ENCODE measurements around the gene PIP5K1B. TPM values are rescaled to one million over a fixed set of nuclear protein-coding genes. Genes with fewer than 3 reads are reported as not detected.

The PIP5K1B gene
- total and polyA plus RNA-seq, 2 experiments from 2014 or later, result 1.3 to 2.8 TPM

DNA sequence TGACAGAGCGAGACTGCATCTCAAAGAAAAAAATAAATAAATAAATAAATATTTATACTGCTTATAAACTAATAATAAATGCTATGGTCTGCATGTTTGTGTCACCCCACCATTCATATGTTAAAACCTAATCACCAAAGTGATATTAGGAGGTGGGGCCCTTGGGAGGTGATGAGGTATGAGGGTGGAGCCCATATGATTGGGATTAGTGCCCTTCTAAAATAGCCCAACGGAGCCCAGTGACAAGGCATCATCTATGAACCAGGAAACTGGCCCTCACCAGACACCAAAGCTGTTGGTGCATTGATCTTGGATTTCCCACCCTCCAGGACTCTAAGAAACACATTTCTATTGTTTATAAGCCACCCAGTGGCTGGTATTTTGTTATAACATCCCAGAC lies 335.6 kb downstream of the PIP5K1B start:
- Mint-ChIP-seq H3K4me3 (no peak overlapping the region), H3K9me3 (no peaks in the 10 kb centered on the region), H3K27ac (no peak overlapping the region), H3K4me1 (peaks cover 31% of the 10 kb centered on the region), H3K36me3 (ENCODE audit: low read depth) (peaks cover 8% of the 10 kb centered on the region; the same call in 2 of the 3 replicates), H3K27me3 (ENCODE audit: insufficient read depth, low read depth, poor library complexity) (peaks cover 12% of the 10 kb centered on the region)
- H3F3A ChIP-seq (replicated peaks; ENCODE audit: low read depth), result peaks cover 6% of the 10 kb centered on the region
- H3K4me1 ChIP-seq (ENCODE audit: insufficient read depth), result peaks cover 37% of the 10 kb centered on the region
- peaks cover 95% of the 10 kb centered on the region for H3K79me2 ChIP-seq (replicated peaks; ENCODE audit: insufficient read depth)
- H3K27ac ChIP-seq (ENCODE audit: low read depth), result peak overlapping the region; percentile 69; the same call in 1 of the 2 replicates
- DNase-seq (ENCODE audit: low spot score), result no peak
- no peak overlapping the region for H3K4me2 ChIP-seq
- H3K27me3 ChIP-seq (ENCODE audit: insufficient read depth), result no peaks in the 10 kb centered on the region
- TF ChIP-seq, protein P1, sequence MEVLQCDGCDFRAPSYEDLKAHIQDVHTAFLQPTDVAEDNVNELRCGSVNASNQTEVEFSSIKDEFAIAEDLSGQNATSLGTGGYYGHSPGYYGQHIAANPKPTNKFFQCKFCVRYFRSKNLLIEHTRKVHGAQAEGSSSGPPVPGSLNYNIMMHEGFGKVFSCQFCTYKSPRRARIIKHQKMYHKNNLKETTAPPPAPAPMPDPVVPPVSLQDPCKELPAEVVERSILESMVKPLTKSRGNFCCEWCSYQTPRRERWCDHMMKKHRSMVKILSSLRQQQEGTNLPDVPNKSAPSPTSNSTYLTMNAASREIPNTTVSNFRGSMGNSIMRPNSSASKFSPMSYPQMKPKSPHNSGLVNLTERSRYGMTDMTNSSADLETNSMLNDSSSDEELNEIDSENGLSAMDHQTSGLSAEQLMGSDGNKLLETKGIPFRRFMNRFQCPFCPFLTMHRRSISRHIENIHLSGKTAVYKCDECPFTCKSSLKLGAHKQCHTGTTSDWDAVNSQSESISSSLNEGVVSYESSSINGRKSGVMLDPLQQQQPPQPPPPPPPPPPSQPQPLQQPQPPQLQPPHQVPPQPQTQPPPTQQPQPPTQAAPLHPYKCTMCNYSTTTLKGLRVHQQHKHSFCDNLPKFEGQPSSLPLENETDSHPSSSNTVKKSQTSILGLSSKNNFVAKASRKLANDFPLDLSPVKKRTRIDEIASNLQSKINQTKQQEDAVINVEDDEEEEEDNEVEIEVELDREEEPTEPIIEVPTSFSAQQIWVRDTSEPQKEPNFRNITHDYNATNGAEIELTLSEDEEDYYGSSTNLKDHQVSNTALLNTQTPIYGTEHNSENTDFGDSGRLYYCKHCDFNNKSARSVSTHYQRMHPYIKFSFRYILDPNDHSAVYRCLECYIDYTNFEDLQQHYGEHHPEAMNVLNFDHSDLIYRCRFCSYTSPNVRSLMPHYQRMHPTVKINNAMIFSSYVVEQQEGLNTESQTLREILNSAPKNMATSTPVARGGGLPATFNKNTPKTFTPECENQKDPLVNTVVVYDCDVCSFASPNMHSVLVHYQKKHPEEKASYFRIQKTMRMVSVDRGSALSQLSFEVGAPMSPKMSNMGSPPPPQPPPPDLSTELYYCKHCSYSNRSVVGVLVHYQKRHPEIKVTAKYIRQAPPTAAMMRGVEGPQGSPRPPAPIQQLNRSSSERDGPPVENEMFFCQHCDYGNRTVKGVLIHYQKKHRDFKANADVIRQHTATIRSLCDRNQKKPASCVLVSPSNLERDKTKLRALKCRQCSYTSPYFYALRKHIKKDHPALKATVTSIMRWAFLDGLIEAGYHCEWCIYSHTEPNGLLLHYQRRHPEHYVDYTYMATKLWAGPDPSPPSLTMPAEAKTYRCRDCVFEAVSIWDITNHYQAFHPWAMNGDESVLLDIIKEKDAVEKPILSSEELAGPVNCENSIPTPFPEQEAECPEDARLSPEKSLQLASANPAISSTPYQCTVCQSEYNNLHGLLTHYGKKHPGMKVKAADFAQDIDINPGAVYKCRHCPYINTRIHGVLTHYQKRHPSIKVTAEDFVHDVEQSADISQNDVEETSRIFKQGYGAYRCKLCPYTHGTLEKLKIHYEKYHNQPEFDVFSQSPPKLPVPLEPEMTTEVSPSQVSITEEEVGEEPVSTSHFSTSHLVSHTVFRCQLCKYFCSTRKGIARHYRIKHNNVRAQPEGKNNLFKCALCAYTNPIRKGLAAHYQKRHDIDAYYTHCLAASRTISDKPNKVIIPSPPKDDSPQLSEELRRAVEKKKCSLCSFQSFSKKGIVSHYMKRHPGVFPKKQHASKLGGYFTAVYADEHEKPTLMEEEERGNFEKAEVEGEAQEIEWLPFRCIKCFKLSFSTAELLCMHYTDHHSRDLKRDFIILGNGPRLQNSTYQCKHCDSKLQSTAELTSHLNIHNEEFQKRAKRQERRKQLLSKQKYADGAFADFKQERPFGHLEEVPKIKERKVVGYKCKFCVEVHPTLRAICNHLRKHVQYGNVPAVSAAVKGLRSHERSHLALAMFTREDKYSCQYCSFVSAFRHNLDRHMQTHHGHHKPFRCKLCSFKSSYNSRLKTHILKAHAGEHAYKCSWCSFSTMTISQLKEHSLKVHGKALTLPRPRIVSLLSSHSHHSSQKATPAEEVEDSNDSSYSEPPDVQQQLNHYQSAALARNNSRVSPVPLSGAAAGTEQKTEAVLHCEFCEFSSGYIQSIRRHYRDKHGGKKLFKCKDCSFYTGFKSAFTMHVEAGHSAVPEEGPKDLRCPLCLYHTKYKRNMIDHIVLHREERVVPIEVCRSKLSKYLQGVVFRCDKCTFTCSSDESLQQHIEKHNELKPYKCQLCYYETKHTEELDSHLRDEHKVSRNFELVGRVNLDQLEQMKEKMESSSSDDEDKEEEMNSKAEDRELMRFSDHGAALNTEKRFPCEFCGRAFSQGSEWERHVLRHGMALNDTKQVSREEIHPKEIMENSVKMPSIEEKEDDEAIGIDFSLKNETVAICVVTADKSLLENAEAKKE (CRISPR knock-in tag; IDR thresholded peaks at IDR 0.05), result no peak
- TF ChIP-seq, protein P2, sequence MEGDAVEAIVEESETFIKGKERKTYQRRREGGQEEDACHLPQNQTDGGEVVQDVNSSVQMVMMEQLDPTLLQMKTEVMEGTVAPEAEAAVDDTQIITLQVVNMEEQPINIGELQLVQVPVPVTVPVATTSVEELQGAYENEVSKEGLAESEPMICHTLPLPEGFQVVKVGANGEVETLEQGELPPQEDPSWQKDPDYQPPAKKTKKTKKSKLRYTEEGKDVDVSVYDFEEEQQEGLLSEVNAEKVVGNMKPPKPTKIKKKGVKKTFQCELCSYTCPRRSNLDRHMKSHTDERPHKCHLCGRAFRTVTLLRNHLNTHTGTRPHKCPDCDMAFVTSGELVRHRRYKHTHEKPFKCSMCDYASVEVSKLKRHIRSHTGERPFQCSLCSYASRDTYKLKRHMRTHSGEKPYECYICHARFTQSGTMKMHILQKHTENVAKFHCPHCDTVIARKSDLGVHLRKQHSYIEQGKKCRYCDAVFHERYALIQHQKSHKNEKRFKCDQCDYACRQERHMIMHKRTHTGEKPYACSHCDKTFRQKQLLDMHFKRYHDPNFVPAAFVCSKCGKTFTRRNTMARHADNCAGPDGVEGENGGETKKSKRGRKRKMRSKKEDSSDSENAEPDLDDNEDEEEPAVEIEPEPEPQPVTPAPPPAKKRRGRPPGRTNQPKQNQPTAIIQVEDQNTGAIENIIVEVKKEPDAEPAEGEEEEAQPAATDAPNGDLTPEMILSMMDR (conservative IDR thresholded peaks at IDR 0.05; ENCODE audit: low read depth in 2 of 2), result no peak
- TF ChIP-seq ZNF114 (CRISPR knock-in tag; IDR thresholded peaks at IDR 0.05), result no peak
- TF ChIP-seq JUNB (IDR thresholded peaks at IDR 0.05; ENCODE audit: unreplicated experiment), result no peak
- no peak for TF ChIP-seq CREB1 (CRISPR knock-in tag; IDR thresholded peaks at IDR 0.05; ENCODE audit: low read depth)
- TF ChIP-seq, protein P3, sequence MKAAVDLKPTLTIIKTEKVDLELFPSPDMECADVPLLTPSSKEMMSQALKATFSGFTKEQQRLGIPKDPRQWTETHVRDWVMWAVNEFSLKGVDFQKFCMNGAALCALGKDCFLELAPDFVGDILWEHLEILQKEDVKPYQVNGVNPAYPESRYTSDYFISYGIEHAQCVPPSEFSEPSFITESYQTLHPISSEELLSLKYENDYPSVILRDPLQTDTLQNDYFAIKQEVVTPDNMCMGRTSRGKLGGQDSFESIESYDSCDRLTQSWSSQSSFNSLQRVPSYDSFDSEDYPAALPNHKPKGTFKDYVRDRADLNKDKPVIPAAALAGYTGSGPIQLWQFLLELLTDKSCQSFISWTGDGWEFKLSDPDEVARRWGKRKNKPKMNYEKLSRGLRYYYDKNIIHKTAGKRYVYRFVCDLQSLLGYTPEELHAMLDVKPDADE (IDR thresholded peaks at IDR 0.05), result no peak
- no peak for TF ChIP-seq ZNF331 (CRISPR knock-in tag; IDR thresholded peaks at IDR 0.05; ENCODE audit: low read depth)
- TF ChIP-seq, protein P4, sequence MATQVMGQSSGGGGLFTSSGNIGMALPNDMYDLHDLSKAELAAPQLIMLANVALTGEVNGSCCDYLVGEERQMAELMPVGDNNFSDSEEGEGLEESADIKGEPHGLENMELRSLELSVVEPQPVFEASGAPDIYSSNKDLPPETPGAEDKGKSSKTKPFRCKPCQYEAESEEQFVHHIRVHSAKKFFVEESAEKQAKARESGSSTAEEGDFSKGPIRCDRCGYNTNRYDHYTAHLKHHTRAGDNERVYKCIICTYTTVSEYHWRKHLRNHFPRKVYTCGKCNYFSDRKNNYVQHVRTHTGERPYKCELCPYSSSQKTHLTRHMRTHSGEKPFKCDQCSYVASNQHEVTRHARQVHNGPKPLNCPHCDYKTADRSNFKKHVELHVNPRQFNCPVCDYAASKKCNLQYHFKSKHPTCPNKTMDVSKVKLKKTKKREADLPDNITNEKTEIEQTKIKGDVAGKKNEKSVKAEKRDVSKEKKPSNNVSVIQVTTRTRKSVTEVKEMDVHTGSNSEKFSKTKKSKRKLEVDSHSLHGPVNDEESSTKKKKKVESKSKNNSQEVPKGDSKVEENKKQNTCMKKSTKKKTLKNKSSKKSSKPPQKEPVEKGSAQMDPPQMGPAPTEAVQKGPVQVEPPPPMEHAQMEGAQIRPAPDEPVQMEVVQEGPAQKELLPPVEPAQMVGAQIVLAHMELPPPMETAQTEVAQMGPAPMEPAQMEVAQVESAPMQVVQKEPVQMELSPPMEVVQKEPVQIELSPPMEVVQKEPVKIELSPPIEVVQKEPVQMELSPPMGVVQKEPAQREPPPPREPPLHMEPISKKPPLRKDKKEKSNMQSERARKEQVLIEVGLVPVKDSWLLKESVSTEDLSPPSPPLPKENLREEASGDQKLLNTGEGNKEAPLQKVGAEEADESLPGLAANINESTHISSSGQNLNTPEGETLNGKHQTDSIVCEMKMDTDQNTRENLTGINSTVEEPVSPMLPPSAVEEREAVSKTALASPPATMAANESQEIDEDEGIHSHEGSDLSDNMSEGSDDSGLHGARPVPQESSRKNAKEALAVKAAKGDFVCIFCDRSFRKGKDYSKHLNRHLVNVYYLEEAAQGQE (IDR thresholded peaks at IDR 0.05; ENCODE audit: unreplicated experiment), result no peak
- TF ChIP-seq EZH2phosphoT487 (IDR thresholded peaks at IDR 0.05; ENCODE audit: unreplicated experiment), result no peak
- no peak for TF ChIP-seq EZH2 (IDR thresholded peaks at IDR 0.05; ENCODE audit: low read depth, unreplicated experiment)
- no peak for TF ChIP-seq POLR2AphosphoS5 (IDR thresholded peaks at IDR 0.05; ENCODE audit: low read depth)
- TF ChIP-seq STAT1 (IDR thresholded peaks at IDR 0.05; ENCODE audit: unreplicated experiment), result no peak
- TF ChIP-seq NANOG (IDR thresholded peaks at IDR 0.05; ENCODE audit: borderline replicate concordance), result no peak
- H2AFZ ChIP-seq, result no peak overlapping the region
- no peaks in the 10 kb centered on the region for H3K36me3 ChIP-seq (ENCODE audit: insufficient read depth)
- no peak overlapping the region for H3K4me3 ChIP-seq
- H4K20me1 ChIP-seq (replicated peaks; ENCODE audit: insufficient read depth), result peaks cover 8% of the 10 kb centered on the region
- no peaks in the 10 kb centered on the region for H3K9me2 ChIP-seq (ENCODE audit: insufficient read depth)
- no peak for ATAC-seq

Data from GM23338 (cell line).